Activated CD4-positive, alpha-beta T cell treated with anti-CD3 and anti-CD28 coated beads, Interleukin-2, Interleukin-4, amounts not matched to agents 100 ng/mL and 50 ng/mL, durations not matched to agents 16 hours and 8 hours (primary cell): ENCODE data around the gene SSTR5.
"Not testable (repeated sequence)": the region's sequence is repeated elsewhere in the genome, so short reads cannot be mapped to it uniquely, and the experiment has no call there.

Source experiments
- DNase-seq: peaks from one replicate; pipeline ENCODE4 v3.0.0-alpha.2; 2020; ENCODE audit warnings: low spot score

Gene SSTR5

GRCh38 chr16:1092685-1093283 is 20.2 kb downstream of the SSTR5 start:
- DNase-seq, result not testable (repeated sequence)

DNA sequence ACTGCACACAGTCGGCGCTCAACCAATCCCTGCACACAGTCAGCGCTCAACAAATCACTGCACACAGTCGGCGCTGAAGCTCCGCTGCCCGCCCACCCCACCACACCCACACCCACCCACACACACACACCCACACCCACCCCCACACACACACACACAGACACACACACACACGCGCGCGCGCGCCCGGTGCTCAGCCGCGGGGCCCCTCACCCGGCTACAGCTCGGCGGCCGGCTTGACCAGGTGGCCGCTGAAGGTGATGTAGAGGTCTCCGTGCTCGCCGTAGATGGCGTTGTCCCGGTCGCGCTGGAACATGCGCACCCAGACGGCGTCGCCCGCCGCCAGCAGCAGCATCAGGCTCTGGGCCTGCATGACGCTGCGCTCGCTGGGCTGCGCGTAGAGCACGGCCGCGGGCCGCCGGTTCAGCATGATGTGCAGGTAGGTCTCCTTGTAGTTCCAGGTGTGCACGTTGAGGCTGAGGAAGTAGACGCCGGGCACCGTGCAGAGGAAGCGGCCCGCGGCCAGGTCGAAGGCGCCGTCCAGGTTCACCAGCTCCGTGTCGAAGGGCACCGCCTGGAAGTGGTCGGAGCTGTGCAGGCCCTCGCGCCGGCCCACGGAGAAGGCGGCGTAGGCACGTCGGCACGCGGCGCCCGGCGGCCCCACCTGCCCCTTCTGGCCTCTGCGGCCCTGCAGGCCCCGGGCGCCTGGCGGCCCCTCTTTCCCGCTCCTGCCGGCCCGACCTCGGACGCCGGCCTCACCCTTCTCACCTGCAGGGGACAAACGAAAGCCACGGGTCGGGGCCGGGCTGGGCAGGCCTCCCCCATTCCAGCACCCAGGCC is 21.0 kb downstream of the SSTR5 start:
- no peak for DNase-seq

- DNase-seq, result no peak
These were observed 21.6 kb downstream of the SSTR5 start for GRCh38 chr16:1094124-1094479.

GRCh38 chr16:1094601-1095449 is 22.3 kb downstream of the SSTR5 start:
- no peak for DNase-seq

DNA sequence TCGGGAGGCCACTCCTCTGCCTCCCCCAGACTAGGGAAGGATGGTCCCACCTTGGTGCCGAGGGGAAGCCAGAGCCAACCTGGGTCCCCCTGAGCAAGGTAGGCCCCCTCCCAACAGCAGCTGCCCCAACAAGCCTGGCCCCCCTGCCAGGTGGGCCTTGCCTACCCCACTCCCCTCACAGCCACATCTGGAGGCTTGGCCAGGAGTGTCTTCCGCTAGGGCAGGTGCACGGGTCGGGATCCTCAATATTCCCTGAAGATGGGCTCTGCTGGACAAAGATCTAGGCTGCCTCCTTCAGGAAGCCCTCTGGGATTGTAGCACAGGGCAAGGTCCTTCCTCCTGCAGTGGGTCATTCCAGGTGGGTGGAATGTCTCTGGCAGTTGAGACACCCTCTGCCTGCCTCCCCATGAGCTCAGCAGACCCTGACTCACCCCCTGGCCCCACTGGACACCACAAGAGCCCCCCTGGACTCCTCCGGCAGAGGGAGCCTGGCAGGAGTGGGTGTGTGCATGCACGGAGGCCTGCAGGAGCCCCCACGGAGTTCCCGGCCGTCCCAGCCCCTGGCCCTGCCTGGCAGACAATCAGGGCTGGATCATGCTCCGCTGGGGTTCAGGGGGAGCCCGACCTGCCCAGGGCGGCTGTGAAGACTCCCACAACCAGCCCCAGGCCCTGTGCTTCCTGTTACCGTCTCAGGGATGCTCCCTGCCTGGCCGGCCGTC is 23.1 kb downstream of the SSTR5 start:
- DNase-seq, result no peak

DNA sequence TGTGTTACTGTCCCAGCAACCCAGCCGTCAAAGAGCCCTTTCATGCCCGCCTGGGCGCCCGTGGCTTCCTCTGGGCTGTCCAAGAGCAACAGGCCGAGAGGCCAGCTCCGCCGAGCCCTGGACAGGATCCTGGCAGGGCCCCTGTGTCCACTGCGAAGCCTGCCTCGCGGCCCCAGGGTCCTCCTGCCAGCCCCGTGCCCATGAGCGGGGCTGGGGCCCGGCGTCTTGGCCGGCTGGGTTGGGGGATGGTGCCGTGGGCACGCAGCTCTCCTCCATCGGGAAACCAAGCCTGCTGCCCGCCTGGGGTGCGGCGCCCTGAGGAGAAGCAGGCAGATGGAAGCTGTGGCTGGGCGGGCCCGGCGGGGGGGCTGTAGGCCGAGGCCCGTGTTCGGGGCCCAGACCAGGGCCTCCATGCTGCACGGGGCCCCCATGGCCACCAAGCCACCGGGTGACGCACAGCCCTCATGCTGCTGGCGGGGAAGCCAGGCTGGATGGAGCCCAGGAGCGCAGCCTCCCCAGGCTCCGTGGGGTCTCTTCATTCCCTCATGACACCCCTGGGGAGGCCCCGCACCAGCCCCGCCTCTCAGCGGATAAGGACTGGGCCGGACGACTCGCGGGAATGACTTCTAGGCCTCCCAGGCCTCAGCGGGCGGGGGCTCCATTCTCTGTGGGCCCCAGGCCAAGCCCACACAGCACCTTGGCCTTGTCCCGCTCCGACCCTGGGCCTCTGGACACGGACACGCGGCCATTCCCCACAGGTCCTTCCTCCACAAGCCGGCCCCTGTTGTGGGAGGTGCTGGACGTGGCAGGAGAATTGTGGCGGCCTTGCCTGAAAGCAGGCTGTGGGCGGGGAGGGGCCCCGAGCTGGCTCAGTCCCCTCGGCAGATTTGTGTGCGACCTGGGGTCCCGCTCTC is 23.9 kb downstream of the SSTR5 start, which contains the start of gene C1QTNF8:
Gene C1QTNF8 (minus strand): TSS at position 76 of the 914 bp plus-strand sequence. CDS start 1,322 bp downstream, outside the sequence.
- no peak for DNase-seq

- no peak for DNase-seq
These were observed 24.6 kb downstream of the SSTR5 start for GRCh38 chr16:1097156-1097555.

- DNase-seq, result no peak
These were observed 25.3 kb downstream of the SSTR5 start for GRCh38 chr16:1097800-1098199.

DNA sequence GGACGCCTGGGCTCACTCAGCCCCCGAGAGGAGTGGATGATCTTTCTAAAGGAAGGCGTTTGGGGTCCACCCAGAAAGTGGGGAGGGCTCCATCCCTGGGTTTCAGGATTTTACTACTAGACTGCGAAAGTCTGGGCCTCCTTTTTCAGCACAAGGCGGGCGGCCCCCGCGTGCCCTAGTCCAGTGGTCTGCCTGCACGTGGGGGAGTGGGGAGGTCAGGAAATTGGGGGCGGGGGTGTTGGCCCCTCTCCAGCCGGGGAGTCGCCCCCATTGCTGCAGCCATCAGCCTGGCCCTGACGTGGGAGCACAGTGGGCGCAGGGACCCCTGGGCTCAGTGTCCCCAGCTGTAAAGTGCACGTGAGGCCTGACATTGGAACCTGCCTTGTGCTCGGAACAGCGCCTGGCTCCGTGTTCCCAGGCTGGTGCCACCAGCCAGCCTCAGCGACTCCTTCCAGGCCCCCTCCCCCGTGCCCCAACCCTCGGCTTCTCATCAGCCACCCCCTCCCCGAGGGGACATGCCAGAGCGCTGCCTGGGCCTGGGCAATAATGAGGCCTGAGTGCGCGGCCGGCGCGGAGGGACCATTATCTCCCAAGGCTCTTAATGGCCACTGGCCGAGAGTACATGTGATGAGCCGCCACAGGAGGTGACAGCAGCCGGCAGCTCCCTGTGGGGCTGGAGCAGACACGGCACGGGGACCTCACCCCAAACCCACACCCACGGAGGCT is 25.9 kb downstream of the SSTR5 start:
- DNase-seq, result no peak

DNA sequence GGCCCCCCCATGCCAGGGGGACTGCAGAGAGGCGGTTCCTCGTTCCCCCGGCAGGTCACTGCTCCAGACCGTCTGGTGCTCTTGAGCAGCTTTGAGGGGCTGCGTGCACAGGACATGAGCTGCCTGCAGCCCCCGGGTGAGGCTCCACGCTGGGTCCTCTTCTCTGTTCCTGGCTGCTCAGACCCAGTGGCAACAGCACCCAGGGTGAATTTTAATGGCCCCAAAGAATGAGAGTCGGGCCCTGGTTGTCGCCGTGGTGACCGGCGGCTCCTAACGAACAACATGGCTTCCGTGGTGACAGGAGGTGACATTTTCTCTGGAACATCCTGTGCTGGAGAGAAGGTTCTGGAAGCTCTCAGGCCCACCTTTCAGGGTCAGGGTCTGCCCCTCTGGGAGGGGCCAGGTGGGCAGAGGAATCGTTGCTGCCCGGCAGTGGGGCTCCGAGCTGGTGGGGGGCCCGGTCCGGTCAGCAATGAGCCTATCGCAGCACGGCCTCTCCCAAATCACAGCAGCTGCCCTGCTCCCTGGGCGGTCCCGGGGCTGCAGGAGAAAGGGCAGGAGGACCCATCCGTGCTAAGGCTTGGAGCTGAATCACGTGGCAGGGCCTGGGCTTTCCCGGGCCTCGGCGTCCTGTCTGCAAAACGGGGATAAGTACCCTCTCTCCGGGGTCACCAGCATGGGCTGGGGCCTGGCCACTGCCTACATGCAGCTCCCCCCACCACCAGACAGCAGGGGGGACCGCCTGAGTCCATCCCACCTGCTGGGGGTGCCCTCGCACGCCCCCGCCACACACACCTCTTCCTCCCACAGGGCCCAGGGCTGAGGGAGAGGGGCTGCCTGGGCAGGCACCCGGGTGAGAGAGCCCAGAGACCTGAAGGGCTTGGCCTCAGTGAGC is 26.9 kb downstream of the SSTR5 start:
- no peak for DNase-seq

GRCh38 chr16:1100084-1100800 is 27.7 kb downstream of the SSTR5 start:
- DNase-seq, result no peak

- DNase-seq, result no peak
These were observed 28.6 kb downstream of the SSTR5 start for GRCh38 chr16:1101133-1101532.

- no peak for DNase-seq
These were observed 29.2 kb downstream of the SSTR5 start for GRCh38 chr16:1101573-1102332.

GRCh38 chr16:1102333-1102700 is 29.8 kb downstream of the SSTR5 start:
- DNase-seq, result no peak

DNA sequence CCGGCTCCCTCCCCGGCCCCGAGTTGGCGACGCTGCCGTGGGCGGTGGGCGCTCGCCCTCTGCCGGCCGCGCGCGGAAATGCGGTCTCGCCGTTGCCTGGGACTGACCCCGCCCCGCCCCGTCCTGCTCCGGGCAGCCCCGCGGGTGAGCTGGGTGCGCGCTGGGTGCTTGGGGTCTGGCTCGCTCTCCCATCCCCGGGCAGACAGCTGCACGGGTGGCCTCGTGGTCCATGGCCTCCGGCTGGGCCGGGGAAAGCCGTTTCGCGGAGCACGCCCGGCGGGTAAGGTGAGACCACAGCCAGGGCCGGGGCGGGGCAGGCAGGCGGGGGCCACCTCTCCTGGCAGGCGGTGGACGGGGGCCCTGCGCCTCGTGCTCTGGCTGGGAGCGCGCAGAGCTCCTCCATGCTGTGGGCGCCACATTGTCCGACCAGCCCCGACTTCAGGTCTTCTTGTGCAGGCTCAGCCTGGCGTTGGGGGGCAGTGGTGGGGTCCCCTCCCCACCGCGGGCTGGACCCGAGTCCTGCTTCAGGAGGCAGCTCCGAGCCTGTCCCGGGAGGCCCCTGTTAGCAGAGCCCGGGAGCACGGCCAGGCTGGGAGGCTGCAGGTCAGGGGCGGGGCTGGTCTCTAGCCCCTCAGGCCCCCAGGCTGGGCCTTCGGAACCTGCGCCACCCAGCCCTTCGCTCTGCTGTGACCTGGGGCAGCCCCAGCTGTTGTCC is 30.5 kb downstream of the SSTR5 start:
- peak; percentile 58 for DNase-seq

GRCh38 chr16:1103636-1103980 is 31.1 kb downstream of the SSTR5 start:
- no peak for DNase-seq

- peak; percentile 24 for DNase-seq
These were observed 33.5 kb downstream of the SSTR5 start for GRCh38 chr16:1105888-1106620.
